Upper lobe of left lung (tissue), 4 donors: ENCODE data around the gene AK1.

Experiments used
- CTCF ChIP-seq, 6 experiments: fragments of 450-650 bp in 4 of 6; fragments of 200-600 bp in 2 of 6; sonication (generic) in 2 of 6; IDR thresholded peaks; one replicate each; pipeline ENCODE4 v1.5.1; 2016 to 2019; ENCODE audit warnings: antibody characterized with exemption in 6 of 6
- POLR2AphosphoS5 ChIP-seq, 2 donors: sonication (generic); formaldehyde crosslinking; IDR thresholded peaks; one replicate each; pipeline ENCODE4 v1.5.1; 2017; ENCODE audit warnings: antibody characterized with exemption in 2 of 2

- TF ChIP-seq POLR2AphosphoS5 (IDR thresholded peaks at IDR 0.05) (no peak), CTCF (IDR thresholded peaks at IDR 0.05) (no peak)
Measured at GRCh38 chr9:127847833-127848755, 29.4 kb downstream of the AK1 start.
